HL-60/S4 treated with phorbol 12-myristate 13-acetate at 8.2 ng/mL for 4 days and 3 days (cell line): ENCODE data around the gene FBXO33.

ENCODE experiments used
- in situ Hi-C: fragments of 300-500 bp; cut with MboI; formaldehyde crosslinking; loops from 2 replicates; pipeline ENCODE4 v1.15.0; 2022; ENCODE audit warnings: low sequenced_read_pairs

The FBXO33 gene

GRCh38 chr14:39432179-39432618 is at the start of gene FBXO33:
TSS of gene FBXO33 (minus strand) at chr14:39432433. CDS start at chr14:39432162, 271 bp downstream.
- in situ Hi-C loops, result no loop called here

- in situ Hi-C loops, result no loop called here
These were observed 42.2 kb upstream of the FBXO33 start for GRCh38 chr14:39474416-39474911.

- in situ Hi-C loops, result no loop called here
These were observed 39.8 kb upstream of the FBXO33 start for GRCh38 chr14:39472078-39472477.

GRCh38 chr14:39469094-39469710 is 37.0 kb upstream of the FBXO33 start:
- in situ Hi-C loops, result no loop called here

GRCh38 chr14:39467889-39468524 is 35.8 kb upstream of the FBXO33 start:
- in situ Hi-C loops, result no loop called here

- in situ Hi-C loops, result no loop called here
These were observed 27.7 kb upstream of the FBXO33 start for GRCh38 chr14:39459795-39460478.

- in situ Hi-C loops, result no loop called here
These were observed 24.5 kb upstream of the FBXO33 start for GRCh38 chr14:39456702-39457250.

GRCh38 chr14:39454906-39455539 is 22.8 kb upstream of the FBXO33 start:
- in situ Hi-C loops, result no loop called here

- in situ Hi-C loops, result no loop called here
These were observed 20.4 kb upstream of the FBXO33 start for GRCh38 chr14:39452680-39453079.

GRCh38 chr14:39451811-39452210 is 19.6 kb upstream of the FBXO33 start:
- in situ Hi-C loops, result no loop called here

- in situ Hi-C loops, result no loop called here
These were observed 15.0 kb upstream of the FBXO33 start for GRCh38 chr14:39447175-39447661.

GRCh38 chr14:39446131-39446744 is 14.0 kb upstream of the FBXO33 start:
- in situ Hi-C loops, result no loop called here

- in situ Hi-C loops, result no loop called here
These were observed 10.1 kb upstream of the FBXO33 start for GRCh38 chr14:39442293-39442692.

- in situ Hi-C loops, result no loop called here
These were observed 9.6 kb upstream of the FBXO33 start for GRCh38 chr14:39441805-39442204.

GRCh38 chr14:39440975-39441374 is 8.7 kb upstream of the FBXO33 start:
- in situ Hi-C loops, result no loop called here

- in situ Hi-C loops, result no loop called here
These were observed 3.0 kb upstream of the FBXO33 start for GRCh38 chr14:39435241-39435640.

- in situ Hi-C loops, result no loop called here
These were observed 2.2 kb upstream of the FBXO33 start for GRCh38 chr14:39434401-39434800.

GRCh38 chr14:39433452-39433813 is 1.2 kb upstream of the FBXO33 start:
- in situ Hi-C loops, result no loop called here

GRCh38 chr14:39432619-39433451 is 602 bp upstream of the FBXO33 start:
- in situ Hi-C loops, result no loop called here
